Aorta (tissue), 5 donors: ENCODE results near the gene DGCR8. TPM values are rescaled to one million over a fixed set of nuclear protein-coding genes. Genes with fewer than 3 reads are reported as not detected.

Experiments used
- ATAC-seq: fragments of 200-7000 bp; cut with Tn5 transposase; one replicate; pipeline ENCODE4 v1.9.1; 2022; ENCODE audit warnings: moderate library complexity; ENCODE audit not compliant: low FRiP score
- DNase-seq, 2 donors: peaks; one replicate each; pipeline ENCODE4 v3.0.0-alpha.2; 2020
- H3K27ac ChIP-seq, 2 donors: one replicate each; pipeline ENCODE4 v1.5.1; 2013; ENCODE audit warnings: low read length in 2 of 2, mild to moderate bottlenecking in 2 of 2, moderate library complexity in 2 of 2, control low read depth in 1 of 2, inconsistent platforms in 1 of 2, low read depth in 1 of 2
- H3K27me3 ChIP-seq, 2 donors: one replicate each; pipeline ENCODE4 v1.6.1; 2013; ENCODE audit warnings: control low read depth in 1 of 2, low read length in 1 of 2, mild to moderate bottlenecking in 1 of 2, moderate library complexity in 1 of 2; ENCODE audit not compliant: insufficient read depth in 2 of 2, control insufficient read depth in 1 of 2
- H3K36me3 ChIP-seq, 2 donors: one replicate each; pipeline ENCODE4 v1.6.1; 2013; ENCODE audit warnings: control low read depth in 1 of 2, low read length in 1 of 2, mild to moderate bottlenecking in 1 of 2; ENCODE audit not compliant: insufficient read depth in 2 of 2, control insufficient read depth in 1 of 2
- H3K4me1 ChIP-seq, 2 donors: one replicate each; pipeline ENCODE4 v1.6.1; 2013; ENCODE audit warnings: low read length in 2 of 2, control low read depth in 1 of 2, mild to moderate bottlenecking in 1 of 2, moderate library complexity in 1 of 2; ENCODE audit not compliant: insufficient read depth in 2 of 2, control insufficient read depth in 1 of 2
- H3K4me3 ChIP-seq, 2 donors: one replicate each; pipeline ENCODE4 v1.5.1; 2013; ENCODE audit warnings: low read length in 2 of 2, control low read depth in 1 of 2, mild to moderate bottlenecking in 1 of 2
- H3K9me3 ChIP-seq: one replicate; pipeline ENCODE4 v1.6.1; 2013; ENCODE audit warnings: mild to moderate bottlenecking, low read length; ENCODE audit not compliant: control insufficient read depth
- WGBS, 2 donors: extraction: QIAGEN DNeasy Blood & Tissue Kit; methylation state at CpG; one replicate each; pipeline ENCODE4 v1.1.7; 2013; 5-methylcytosine and 5-hydroxymethylcytosine counted together
- intact Hi-C, 2 donors: fragments of 100-400 bp; cut with DNase I; formaldehyde crosslinking; loops; one replicate each; pipeline versions ENCODE4 v1.14.2 to v1.15.0; 2022
- polyA plus RNA-seq, 2 donors: library from polyadenylated mRNA; stranded (reverse); fragments of 200-250 nt; gene quantifications; one replicate each; pipeline ENCODE4 v1.2.3, GENCODE V29; 2013
- total RNA-seq, 2 donors: library from RNA; stranded (reverse); fragmentation: NEBNext Ultra II Directional; extraction: Animal tissue kit (Norgen Biotek cat#: 25700); gene quantifications; one replicate each; pipeline ENCODE4 v1.2.1, GENCODE V29; 2021
- donor health status: healthy with polysubstance abuse.
- donor health status: Bipolar disorder and iron deficiency.
- donor health status: DM: no; HTN: no; CAD: no.
- donor health status: DM: no; HTN: no; CAD: no.
- donor health status: DM: yes; HTN: yes; CAD: no.

The DGCR8 gene
- total and polyA plus RNA-seq, 4 donors = 5.5 to 43.9 (median 27.2) TPM

- Histone ChIP-seq H3K36me3 (peaks cover 0 to 3% of the 10 kb centered on the region in 2 donors), H3K9me3 (no peaks in the 10 kb centered on the region), H3K4me1 (no peaks in the 10 kb centered on the region), H3K4me3 (no peak overlapping the region), H3K27me3 (no peaks in the 10 kb centered on the region), H3K27ac (no peak overlapping the region)
- WGBS, 2 donors = 95 to 96% methylated on average over 25 of the region's 25 CpGs
- DNase-seq (no peak), ATAC-seq (no peak)
- intact Hi-C loops = no loop called here
Observed at GRCh38 chr22:20036535-20037392, 43.3 kb upstream of the DGCR8 start.

DNA sequence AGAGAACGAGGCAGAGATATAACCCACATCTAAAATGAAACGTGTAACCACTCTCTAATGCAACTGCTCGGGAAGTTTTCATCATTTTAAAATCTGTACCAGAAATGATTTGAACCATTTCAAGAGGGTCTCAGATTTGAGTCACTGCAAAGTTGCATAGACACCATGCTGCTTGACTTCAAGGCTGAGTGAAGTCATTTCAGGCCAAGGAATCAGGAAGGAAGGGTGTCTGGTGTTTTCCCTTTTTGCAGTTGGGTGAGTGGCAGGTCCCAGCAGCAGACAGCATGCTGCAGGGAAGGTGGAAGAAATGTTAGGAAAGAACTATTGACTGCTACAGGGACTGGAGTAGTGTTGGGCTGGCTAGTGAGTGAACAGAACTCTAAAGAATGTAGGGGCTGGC, 42.6 kb upstream of the DGCR8 start:
- Histone ChIP-seq H3K9me3 (no peaks in the 10 kb centered on the region), H3K36me3 (peaks cover 0 to 3% of the 10 kb centered on the region in 2 donors), H3K27ac (no peak overlapping the region), H3K4me3 (no peak overlapping the region), H3K4me1 (no peaks in the 10 kb centered on the region), H3K27me3 (no peaks in the 10 kb centered on the region)
- intact Hi-C loops = no loop called here
- ATAC-seq = no peak
- 90% methylated on average over 3 of the region's 3 CpGs for WGBS, 2 donors
- no peak for DNase-seq

GRCh38 chr22:20038574-20038973, 41.5 kb upstream of the DGCR8 start:
- WGBS, 2 donors = 81 to 87% methylated on average over 7 of the region's 7 CpGs
- no peak for ATAC-seq

DNA sequence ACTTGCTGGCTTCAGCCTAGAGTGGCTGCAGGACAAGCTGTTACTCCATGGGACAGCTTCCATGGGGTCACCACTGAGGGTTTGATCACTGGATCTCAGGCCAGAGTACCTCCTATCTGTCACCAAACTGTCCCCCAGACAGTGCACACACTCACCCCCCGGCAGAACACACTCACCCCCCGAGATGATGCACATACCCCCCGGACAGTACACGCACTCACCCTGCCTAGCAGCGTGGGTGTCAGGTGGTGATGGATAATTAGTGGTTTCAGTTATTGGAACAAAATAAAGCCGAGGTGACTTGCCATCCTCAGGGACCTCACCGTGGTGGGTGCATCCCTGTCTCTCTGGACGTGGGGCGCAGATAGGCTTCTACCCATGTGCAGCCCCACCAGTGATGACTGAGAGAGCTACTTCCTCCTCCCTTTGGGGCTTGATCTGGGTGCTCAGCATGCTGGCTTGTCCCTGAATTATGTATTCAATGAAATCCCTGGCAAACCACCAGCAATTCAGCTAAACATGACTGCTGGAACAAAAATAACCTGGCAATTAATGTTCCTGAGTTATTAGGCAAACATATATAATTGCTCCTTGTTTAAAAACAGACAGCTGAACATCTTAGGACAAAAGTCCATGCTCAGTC, 40.2 kb upstream of the DGCR8 start:
- ATAC-seq = no peak
- intact Hi-C loops = no loop called here
- WGBS, 2 donors = 88 to 91% methylated on average over 9 of the region's 9 CpGs

More at GRCh38 chr22:20038574-20038973, 41.5 kb upstream of the DGCR8 start:
- H3K27me3 ChIP-seq = no peaks in the 10 kb centered on the region
- H3K27ac ChIP-seq = no peak overlapping the region
- H3K36me3 ChIP-seq = peaks cover 0 to 5% of the 10 kb centered on the region in 2 donors
- H3K9me3 ChIP-seq = no peaks in the 10 kb centered on the region
- H3K4me1 ChIP-seq = no peaks in the 10 kb centered on the region
- DNase-seq = no peak
- H3K4me3 ChIP-seq = no peak overlapping the region
- intact Hi-C loops = no loop called here

GRCh38 chr22:20040327-20041200, 39.5 kb upstream of the DGCR8 start:
- no peaks in the 10 kb centered on the region for H3K9me3 ChIP-seq
- H3K4me1 ChIP-seq = no peaks in the 10 kb centered on the region
- 92 to 96% methylated on average over 6 to 7 of the region's 7 CpGs for WGBS, 2 donors
- H3K4me3 ChIP-seq = no peak overlapping the region
- no peak overlapping the region for H3K27ac ChIP-seq
- no peak for DNase-seq
- peak; percentile 39 for ATAC-seq
- peaks cover 0 to 5% of the 10 kb centered on the region in 2 donors for H3K36me3 ChIP-seq
- no peaks in the 10 kb centered on the region for H3K27me3 ChIP-seq
- intact Hi-C loops = no loop called here

More for the DNA sequence above, 40.2 kb upstream of the DGCR8 start:
- H3K9me3 ChIP-seq = no peaks in the 10 kb centered on the region
- H3K36me3 ChIP-seq = peaks cover 0 to 5% of the 10 kb centered on the region in 2 donors
- DNase-seq = no peak
- H3K4me1 ChIP-seq = no peaks in the 10 kb centered on the region
- H3K27ac ChIP-seq = no peak overlapping the region
- H3K4me3 ChIP-seq = no peak overlapping the region
- H3K27me3 ChIP-seq = no peaks in the 10 kb centered on the region

DNA sequence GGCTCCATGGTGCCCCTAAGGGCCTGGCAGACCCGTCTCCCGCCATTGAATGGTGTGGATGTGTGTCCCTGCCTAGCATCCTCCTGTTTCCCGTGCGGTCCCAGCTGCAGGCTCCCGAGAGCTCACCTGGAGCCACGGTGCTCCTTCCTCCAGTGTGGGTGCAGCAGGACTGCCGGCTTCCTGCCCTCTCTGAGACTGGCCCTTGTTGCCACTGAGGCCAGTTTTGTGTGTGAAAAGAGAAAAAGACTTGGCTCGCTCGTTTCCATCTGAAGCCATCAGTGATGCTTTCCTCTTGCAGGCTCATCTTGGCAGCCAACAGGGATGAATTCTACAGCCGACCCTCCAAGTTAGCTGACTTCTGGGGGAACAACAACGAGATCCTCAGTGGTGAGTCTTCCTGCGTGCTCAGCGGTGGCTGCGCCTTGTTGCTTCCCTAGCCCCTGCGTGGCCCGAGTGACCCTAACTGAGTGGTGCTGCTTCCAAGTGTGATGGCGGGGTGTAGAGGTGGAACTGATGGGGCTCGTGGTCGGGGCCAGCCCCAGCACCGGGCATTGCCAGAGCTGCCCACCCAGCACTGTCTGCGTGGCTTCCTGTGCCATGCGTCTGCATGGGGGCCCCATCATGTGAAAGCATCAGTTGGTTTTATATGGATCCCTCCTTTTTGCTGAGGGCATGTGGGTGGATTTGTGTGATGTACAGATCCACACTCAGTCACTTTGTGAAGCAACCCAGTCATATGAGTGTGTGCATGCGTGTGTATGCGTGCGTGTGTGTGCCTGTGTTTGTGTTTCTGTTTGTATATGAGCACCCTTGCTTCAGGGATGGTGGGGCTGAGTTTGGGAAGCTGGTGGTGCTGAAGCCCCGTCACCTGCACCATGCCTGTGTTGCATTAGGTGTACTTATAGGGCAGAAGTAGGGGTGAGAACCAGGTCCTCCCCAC, 36.7 kb upstream of the DGCR8 start:
- Histone ChIP-seq H3K9me3 (no peaks in the 10 kb centered on the region), H3K27ac (no peak overlapping the region), H3K4me1 (no peaks in the 10 kb centered on the region), H3K36me3 (peaks cover 0 to 2% of the 10 kb centered on the region in 2 donors), H3K27me3 (no peaks in the 10 kb centered on the region), H3K4me3 (no peak overlapping the region)
- intact Hi-C loops = no loop called here
- WGBS, 2 donors = 90 to 91% methylated on average over 26 of the region's 26 CpGs
- ATAC-seq (no peak), DNase-seq (no peak)

- Histone ChIP-seq H3K4me1 (no peaks in the 10 kb centered on the region), H3K4me3 (no peak overlapping the region), H3K27ac (no peak overlapping the region), H3K9me3 (no peaks in the 10 kb centered on the region), H3K36me3 (peaks cover 0 to 2% of the 10 kb centered on the region in 2 donors), H3K27me3 (no peaks in the 10 kb centered on the region)
- DNase-seq (no peak), ATAC-seq (no peak)
- WGBS, 2 donors = 87 to 92% methylated on average over 7 of the region's 7 CpGs
- intact Hi-C loops = no loop called here
Observed at GRCh38 chr22:20043997-20044342, 36.1 kb upstream of the DGCR8 start.
